ENCODE measurements around the gene OVOL1. TPM values are rescaled to one million over a fixed set of nuclear protein-coding genes. Genes with fewer than 3 reads are reported as not detected.

OVOL1 gene
- total and polyA plus RNA-seq, 2 of the 13 experiments (the other 11 are each of a cell fraction or from before 2014, with no cell fraction given): 0.01 TPM; not detected in 1

DNA sequence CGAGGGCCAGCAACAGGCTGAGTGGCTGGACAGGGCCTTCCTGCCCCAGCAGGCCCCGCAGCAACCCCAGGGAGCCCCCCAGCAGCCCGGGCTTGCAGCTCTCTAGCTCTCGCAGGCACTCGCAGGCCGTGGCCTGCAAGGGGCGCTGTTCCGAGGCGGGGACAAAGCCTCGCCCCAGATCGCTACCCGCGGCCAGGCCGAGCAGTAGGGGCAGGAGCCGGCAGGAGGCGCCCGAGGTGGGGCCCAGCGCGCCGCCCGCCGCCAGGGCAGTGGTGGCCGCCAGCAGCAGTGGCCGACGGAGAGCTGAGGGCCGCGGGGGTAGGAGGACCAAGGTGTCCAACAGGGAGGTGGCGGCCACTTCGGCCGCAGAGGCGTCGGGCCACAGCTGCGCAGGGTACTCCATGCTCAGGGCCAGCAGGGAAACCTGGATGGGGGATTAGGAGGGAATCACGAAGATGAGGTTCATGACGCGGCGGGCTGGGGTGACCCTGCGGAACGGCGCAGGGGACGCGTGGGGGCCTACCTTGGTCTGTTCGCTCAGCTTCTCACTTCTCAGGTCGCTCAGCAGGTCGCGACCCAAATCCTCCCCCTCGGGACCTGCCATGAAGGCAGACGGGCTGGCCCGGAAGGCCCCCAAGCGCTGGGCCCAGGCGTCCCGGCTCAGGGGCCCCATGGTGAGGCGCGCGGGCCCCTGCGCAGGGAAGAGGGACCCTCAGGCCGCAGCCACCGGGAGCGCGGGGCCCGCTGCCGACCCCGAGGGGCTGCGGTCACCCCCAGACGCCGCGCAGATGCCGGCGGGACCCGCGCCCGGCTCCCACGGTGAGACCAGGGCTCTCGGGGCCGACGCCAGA is 6.7 kb upstream of the OVOL1 start (continued):
- TF ChIP-seq, protein P1, sequence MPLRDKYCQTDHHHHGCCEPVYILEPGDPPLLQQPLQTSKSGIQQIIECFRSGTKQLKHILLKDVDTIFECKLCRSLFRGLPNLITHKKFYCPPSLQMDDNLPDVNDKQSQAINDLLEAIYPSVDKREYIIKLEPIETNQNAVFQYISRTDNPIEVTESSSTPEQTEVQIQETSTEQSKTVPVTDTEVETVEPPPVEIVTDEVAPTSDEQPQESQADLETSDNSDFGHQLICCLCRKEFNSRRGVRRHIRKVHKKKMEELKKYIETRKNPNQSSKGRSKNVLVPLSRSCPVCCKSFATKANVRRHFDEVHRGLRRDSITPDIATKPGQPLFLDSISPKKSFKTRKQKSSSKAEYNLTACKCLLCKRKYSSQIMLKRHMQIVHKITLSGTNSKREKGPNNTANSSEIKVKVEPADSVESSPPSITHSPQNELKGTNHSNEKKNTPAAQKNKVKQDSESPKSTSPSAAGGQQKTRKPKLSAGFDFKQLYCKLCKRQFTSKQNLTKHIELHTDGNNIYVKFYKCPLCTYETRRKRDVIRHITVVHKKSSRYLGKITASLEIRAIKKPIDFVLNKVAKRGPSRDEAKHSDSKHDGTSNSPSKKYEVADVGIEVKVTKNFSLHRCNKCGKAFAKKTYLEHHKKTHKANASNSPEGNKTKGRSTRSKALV (CRISPR knock-in tag; IDR thresholded peaks at IDR 0.05): 0 out of 2 replicates have a peak, but pooled peaks have one; percentile 31
- TF ChIP-seq ZNF749 (CRISPR knock-in tag; IDR thresholded peaks at IDR 0.05; ENCODE audit: borderline replicate concordance) (peak; percentile 24; the same call in 1 of the 2 replicates), ZNF224 (CRISPR knock-in tag; IDR thresholded peaks at IDR 0.05) (0 out of 2 replicates have a peak, but pooled peaks have one; percentile 45), ZC3H13 (CRISPR knock-in tag; IDR thresholded peaks at IDR 0.05) (0 out of 2 replicates have a peak, but pooled peaks have one; percentile 44), ZNF382 (CRISPR knock-in tag; IDR thresholded peaks at IDR 0.05; ENCODE audit: borderline replicate concordance) (no peak), XBP1 (CRISPR knock-in tag; IDR thresholded peaks at IDR 0.05) (no peak), ZNF570 (CRISPR knock-in tag; IDR thresholded peaks at IDR 0.05; ENCODE audit: borderline replicate concordance) (no peak), NFATC3 (CRISPR knock-in tag; IDR thresholded peaks at IDR 0.05) (no peak), ATRX (CRISPR knock-in tag; IDR thresholded peaks at IDR 0.05; ENCODE audit: borderline replicate concordance) (no peak), ELF4 (CRISPR knock-in tag; IDR thresholded peaks at IDR 0.05; ENCODE audit: borderline replicate concordance) (no peak), ZNF30 (CRISPR knock-in tag; IDR thresholded peaks at IDR 0.05) (no peak), BCL6 (CRISPR knock-in tag; IDR thresholded peaks at IDR 0.05) (no peak), U2AF1 (optimal IDR thresholded peaks at IDR 0.05; ENCODE audit: low read depth, low read length) (no peak), NONO (IDR thresholded peaks at IDR 0.05) (no peak), NONO (CRISPR knock-in tag; conservative IDR thresholded peaks at IDR 0.05) (peak; percentile 69)
- TF ChIP-seq, protein P2, sequence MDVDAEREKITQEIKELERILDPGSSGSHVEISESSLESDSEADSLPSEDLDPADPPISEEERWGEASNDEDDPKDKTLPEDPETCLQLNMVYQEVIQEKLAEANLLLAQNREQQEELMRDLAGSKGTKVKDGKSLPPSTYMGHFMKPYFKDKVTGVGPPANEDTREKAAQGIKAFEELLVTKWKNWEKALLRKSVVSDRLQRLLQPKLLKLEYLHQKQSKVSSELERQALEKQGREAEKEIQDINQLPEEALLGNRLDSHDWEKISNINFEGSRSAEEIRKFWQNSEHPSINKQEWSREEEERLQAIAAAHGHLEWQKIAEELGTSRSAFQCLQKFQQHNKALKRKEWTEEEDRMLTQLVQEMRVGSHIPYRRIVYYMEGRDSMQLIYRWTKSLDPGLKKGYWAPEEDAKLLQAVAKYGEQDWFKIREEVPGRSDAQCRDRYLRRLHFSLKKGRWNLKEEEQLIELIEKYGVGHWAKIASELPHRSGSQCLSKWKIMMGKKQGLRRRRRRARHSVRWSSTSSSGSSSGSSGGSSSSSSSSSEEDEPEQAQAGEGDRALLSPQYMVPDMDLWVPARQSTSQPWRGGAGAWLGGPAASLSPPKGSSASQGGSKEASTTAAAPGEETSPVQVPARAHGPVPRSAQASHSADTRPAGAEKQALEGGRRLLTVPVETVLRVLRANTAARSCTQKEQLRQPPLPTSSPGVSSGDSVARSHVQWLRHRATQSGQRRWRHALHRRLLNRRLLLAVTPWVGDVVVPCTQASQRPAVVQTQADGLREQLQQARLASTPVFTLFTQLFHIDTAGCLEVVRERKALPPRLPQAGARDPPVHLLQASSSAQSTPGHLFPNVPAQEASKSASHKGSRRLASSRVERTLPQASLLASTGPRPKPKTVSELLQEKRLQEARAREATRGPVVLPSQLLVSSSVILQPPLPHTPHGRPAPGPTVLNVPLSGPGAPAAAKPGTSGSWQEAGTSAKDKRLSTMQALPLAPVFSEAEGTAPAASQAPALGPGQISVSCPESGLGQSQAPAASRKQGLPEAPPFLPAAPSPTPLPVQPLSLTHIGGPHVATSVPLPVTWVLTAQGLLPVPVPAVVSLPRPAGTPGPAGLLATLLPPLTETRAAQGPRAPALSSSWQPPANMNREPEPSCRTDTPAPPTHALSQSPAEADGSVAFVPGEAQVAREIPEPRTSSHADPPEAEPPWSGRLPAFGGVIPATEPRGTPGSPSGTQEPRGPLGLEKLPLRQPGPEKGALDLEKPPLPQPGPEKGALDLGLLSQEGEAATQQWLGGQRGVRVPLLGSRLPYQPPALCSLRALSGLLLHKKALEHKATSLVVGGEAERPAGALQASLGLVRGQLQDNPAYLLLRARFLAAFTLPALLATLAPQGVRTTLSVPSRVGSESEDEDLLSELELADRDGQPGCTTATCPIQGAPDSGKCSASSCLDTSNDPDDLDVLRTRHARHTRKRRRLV (CRISPR knock-in tag; IDR thresholded peaks at IDR 0.05): no peak
- TF ChIP-seq, protein P3, sequence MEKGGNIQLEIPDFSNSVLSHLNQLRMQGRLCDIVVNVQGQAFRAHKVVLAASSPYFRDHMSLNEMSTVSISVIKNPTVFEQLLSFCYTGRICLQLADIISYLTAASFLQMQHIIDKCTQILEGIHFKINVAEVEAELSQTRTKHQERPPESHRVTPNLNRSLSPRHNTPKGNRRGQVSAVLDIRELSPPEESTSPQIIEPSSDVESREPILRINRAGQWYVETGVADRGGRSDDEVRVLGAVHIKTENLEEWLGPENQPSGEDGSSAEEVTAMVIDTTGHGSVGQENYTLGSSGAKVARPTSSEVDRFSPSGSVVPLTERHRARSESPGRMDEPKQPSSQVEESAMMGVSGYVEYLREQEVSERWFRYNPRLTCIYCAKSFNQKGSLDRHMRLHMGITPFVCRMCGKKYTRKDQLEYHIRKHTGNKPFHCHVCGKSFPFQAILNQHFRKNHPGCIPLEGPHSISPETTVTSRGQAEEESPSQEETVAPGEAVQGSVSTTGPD (CRISPR knock-in tag; IDR thresholded peaks at IDR 0.05): no peak
- TF ChIP-seq, protein P4, sequence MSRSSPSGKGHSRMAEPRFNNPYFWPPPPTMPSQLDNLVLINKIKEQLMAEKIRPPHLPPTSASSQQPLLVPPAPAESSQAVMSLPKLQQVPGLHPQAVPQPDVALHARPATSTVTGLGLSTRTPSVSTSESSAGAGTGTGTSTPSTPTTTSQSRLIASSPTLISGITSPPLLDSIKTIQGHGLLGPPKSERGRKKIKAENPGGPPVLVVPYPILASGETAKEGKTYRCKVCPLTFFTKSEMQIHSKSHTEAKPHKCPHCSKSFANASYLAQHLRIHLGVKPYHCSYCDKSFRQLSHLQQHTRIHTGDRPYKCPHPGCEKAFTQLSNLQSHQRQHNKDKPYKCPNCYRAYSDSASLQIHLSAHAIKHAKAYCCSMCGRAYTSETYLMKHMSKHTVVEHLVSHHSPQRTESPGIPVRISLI (CRISPR knock-in tag; IDR thresholded peaks at IDR 0.05; ENCODE audit: borderline replicate concordance): no peak

Measured in HepG2 (cell line).